Measurements from ENCODE around the gene ETV6. TPM values are rescaled to one million over a fixed set of nuclear protein-coding genes. Genes with fewer than 3 reads are reported as not detected.

Gene ETV6
- total RNA-seq, 1 experiment from 2014 or later = 17.2 TPM

GRCh38 chr12:11698729-11699128 is 49.3 kb downstream of the ETV6 start:
- in situ Hi-C loops (cut with HindIII; ENCODE audit: low pct_unique_long_range_greater_than_20kb, low sequenced_read_pairs) = no loop called here
- ChIA-PET CTCF (no interaction called here), POLR2A (no interaction called here)
- no peak for ATAC-seq
- no peaks in the 10 kb centered on the region for H3K27me3 ChIP-seq (ENCODE audit: control insufficient read depth, insufficient read depth, low read length)
- intact Hi-C loops (cut with micrococcal nuclease; ENCODE audit: unreplicated experiment) = no loop called here
- TF ChIP-seq POLR2AphosphoS5 (IDR thresholded peaks at IDR 0.05; ENCODE audit: low read depth, low read length) (no peak), SIN3A (IDR thresholded peaks at IDR 0.05; ENCODE audit: borderline replicate concordance, insufficient read depth, low read depth, low read length) (no peak), REST (IDR thresholded peaks at IDR 0.05; ENCODE audit: insufficient read depth in 1 of 2, low read depth in 2 of 2, low read length in 1 of 2) (no peak), TCF7L2 (IDR thresholded peaks at IDR 0.05; ENCODE audit: low read depth, low read length) (no peak)
- TF ChIP-seq, protein P1, sequence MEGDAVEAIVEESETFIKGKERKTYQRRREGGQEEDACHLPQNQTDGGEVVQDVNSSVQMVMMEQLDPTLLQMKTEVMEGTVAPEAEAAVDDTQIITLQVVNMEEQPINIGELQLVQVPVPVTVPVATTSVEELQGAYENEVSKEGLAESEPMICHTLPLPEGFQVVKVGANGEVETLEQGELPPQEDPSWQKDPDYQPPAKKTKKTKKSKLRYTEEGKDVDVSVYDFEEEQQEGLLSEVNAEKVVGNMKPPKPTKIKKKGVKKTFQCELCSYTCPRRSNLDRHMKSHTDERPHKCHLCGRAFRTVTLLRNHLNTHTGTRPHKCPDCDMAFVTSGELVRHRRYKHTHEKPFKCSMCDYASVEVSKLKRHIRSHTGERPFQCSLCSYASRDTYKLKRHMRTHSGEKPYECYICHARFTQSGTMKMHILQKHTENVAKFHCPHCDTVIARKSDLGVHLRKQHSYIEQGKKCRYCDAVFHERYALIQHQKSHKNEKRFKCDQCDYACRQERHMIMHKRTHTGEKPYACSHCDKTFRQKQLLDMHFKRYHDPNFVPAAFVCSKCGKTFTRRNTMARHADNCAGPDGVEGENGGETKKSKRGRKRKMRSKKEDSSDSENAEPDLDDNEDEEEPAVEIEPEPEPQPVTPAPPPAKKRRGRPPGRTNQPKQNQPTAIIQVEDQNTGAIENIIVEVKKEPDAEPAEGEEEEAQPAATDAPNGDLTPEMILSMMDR (IDR thresholded peaks at IDR 0.05) = no peak
- H3K36me3 ChIP-seq (ENCODE audit: control insufficient read depth, insufficient read depth, low read length) = no peaks in the 10 kb centered on the region
- no peak for DNase-seq (ENCODE audit: low read depth, low spot score)
- no peak overlapping the region for H3K4me3 ChIP-seq (ENCODE audit: low read depth in 2 of 2, low read length in 2 of 2)
- no TSS peak for BruUV-seq (replicated peaks)
- H3K4me1 ChIP-seq (ENCODE audit: control insufficient read depth, insufficient read depth, low read length) = no peaks in the 10 kb centered on the region
- H3K9me3 ChIP-seq (ENCODE audit: control insufficient read depth, insufficient read depth, low read depth, low read length) = no peaks in the 10 kb centered on the region
- H3K27ac ChIP-seq (ENCODE audit: low read length) = no peak overlapping the region

DNA sequence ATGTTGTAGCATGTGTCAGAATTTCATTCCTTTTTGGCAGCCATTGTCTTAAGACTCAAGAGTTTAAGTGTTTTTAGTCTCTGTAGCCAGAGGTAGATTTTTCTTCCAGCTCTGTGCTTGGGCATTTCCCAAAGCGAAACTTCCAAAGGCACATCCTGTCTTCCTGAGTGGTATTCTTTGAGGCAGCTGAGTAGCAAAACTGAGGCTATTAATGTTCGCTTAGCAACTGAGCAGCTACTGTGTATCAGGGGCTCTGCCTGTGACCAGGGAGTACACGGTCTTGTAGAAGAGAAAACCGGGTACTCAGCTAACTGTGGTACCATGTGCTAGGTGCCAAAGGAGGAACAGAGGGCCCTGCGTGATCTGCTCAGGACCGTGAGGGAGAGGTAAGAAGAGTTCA is 52.0 kb downstream of the ETV6 start:
- BruUV-seq (replicated peaks) = no TSS peak
- DNase-seq (ENCODE audit: low read depth, low spot score) = no peak
- Histone ChIP-seq H3K9me3 (ENCODE audit: control insufficient read depth, insufficient read depth, low read depth, low read length) (no peaks in the 10 kb centered on the region), H3K36me3 (ENCODE audit: control insufficient read depth, insufficient read depth, low read length) (no peaks in the 10 kb centered on the region), H3K4me1 (ENCODE audit: control insufficient read depth, insufficient read depth, low read length) (no peaks in the 10 kb centered on the region), H3K27ac (ENCODE audit: low read length) (no peak overlapping the region), H3K4me3 (ENCODE audit: low read depth in 2 of 2, low read length in 2 of 2) (no peak overlapping the region), H3K27me3 (ENCODE audit: control insufficient read depth, insufficient read depth, low read length) (no peaks in the 10 kb centered on the region)
- in situ Hi-C loops (cut with HindIII; ENCODE audit: low pct_unique_long_range_greater_than_20kb, low sequenced_read_pairs) (no loop called here), intact Hi-C loops (cut with micrococcal nuclease; ENCODE audit: unreplicated experiment) (no loop called here)
- ChIA-PET CTCF (no interaction called here), POLR2A (no interaction called here)
- ATAC-seq = no peak
- TF ChIP-seq POLR2AphosphoS5 (IDR thresholded peaks at IDR 0.05; ENCODE audit: low read depth, low read length) = no peak
- TF ChIP-seq, protein P1 (IDR thresholded peaks at IDR 0.05) = no peak
- TF ChIP-seq SIN3A (IDR thresholded peaks at IDR 0.05; ENCODE audit: borderline replicate concordance, insufficient read depth, low read depth, low read length) = no peak
- TF ChIP-seq REST (IDR thresholded peaks at IDR 0.05; ENCODE audit: insufficient read depth in 1 of 2, low read depth in 2 of 2, low read length in 1 of 2) = no peak
- TF ChIP-seq TCF7L2 (IDR thresholded peaks at IDR 0.05; ENCODE audit: low read depth, low read length) = no peak

Measured in Panc1 (cell line).